ENCODE measurements around the gene NDFIP1.

DNA sequence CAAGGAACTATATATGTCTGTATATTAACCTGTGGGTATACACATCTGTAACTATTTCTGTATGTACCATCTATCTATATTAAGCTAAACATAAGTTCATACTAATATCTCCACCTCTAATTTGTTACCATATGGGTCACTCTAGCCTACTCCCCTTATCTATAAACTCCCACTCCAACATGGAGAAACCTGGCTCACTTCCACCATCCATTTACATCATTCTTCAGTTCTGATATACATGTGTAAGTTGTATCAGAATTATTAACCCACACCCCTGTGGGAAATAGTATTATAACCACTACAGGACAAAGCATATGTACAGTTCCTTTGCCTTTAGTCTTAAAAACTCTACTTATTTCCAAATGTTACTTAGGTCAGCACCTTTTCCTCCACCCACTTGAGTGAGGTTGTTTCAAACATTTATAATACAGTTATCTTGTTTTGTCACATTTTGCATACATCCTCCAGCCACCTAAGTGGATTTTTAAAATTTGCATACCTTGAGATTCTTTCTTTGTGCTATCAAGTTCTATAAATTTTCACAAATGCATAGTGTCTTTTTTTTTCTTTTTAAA is 10.6 kb downstream of the NDFIP1 start:
- no peak for TF ChIP-seq CHD2 (IDR thresholded peaks at IDR 0.05; ENCODE audit: low read depth, low read length)
- TF ChIP-seq ATAD3A (CRISPR knock-in tag; IDR thresholded peaks at IDR 0.05): no peak
- TF ChIP-seq, protein P1, sequence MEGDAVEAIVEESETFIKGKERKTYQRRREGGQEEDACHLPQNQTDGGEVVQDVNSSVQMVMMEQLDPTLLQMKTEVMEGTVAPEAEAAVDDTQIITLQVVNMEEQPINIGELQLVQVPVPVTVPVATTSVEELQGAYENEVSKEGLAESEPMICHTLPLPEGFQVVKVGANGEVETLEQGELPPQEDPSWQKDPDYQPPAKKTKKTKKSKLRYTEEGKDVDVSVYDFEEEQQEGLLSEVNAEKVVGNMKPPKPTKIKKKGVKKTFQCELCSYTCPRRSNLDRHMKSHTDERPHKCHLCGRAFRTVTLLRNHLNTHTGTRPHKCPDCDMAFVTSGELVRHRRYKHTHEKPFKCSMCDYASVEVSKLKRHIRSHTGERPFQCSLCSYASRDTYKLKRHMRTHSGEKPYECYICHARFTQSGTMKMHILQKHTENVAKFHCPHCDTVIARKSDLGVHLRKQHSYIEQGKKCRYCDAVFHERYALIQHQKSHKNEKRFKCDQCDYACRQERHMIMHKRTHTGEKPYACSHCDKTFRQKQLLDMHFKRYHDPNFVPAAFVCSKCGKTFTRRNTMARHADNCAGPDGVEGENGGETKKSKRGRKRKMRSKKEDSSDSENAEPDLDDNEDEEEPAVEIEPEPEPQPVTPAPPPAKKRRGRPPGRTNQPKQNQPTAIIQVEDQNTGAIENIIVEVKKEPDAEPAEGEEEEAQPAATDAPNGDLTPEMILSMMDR (CRISPR knock-in tag; IDR thresholded peaks at IDR 0.05): no peak
- TF ChIP-seq KDM1A (CRISPR knock-in tag; IDR thresholded peaks at IDR 0.05): no peak
- TF ChIP-seq GABPA (IDR thresholded peaks at IDR 0.05; ENCODE audit: low read depth, low read length): no peak
- no peak for TF ChIP-seq GABPA (CRISPR knock-in tag; IDR thresholded peaks at IDR 0.05; ENCODE audit: low read depth)
- TF ChIP-seq TAF1 (CRISPR knock-in tag; IDR thresholded peaks at IDR 0.05): no peak
- no peak for TF ChIP-seq ZNF775 (CRISPR knock-in tag; IDR thresholded peaks at IDR 0.05; ENCODE audit: borderline replicate concordance)
- TF ChIP-seq PRDM15 (CRISPR knock-in tag; IDR thresholded peaks at IDR 0.05): no peak
- TF ChIP-seq USF2 (IDR thresholded peaks at IDR 0.05; ENCODE audit: low read depth, low read length): no peak
- no peak for TF ChIP-seq USF2 (CRISPR knock-in tag; IDR thresholded peaks at IDR 0.05; ENCODE audit: borderline replicate concordance)
- no peak for TF ChIP-seq POLR2AphosphoS2 (IDR thresholded peaks at IDR 0.05; ENCODE audit: low read depth, low read length)
- no peak for TF ChIP-seq ZMYM4 (CRISPR knock-in tag; IDR thresholded peaks at IDR 0.05)
- no peak for TF ChIP-seq ZNF589 (CRISPR knock-in tag; conservative IDR thresholded peaks at IDR 0.05)
- TF ChIP-seq, protein P2, sequence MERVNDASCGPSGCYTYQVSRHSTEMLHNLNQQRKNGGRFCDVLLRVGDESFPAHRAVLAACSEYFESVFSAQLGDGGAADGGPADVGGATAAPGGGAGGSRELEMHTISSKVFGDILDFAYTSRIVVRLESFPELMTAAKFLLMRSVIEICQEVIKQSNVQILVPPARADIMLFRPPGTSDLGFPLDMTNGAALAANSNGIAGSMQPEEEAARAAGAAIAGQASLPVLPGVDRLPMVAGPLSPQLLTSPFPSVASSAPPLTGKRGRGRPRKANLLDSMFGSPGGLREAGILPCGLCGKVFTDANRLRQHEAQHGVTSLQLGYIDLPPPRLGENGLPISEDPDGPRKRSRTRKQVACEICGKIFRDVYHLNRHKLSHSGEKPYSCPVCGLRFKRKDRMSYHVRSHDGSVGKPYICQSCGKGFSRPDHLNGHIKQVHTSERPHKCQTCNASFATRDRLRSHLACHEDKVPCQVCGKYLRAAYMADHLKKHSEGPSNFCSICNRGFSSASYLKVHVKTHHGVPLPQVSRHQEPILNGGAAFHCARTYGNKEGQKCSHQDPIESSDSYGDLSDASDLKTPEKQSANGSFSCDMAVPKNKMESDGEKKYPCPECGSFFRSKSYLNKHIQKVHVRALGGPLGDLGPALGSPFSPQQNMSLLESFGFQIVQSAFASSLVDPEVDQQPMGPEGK (CRISPR knock-in tag; IDR thresholded peaks at IDR 0.05): no peak
- TF ChIP-seq, protein P3, sequence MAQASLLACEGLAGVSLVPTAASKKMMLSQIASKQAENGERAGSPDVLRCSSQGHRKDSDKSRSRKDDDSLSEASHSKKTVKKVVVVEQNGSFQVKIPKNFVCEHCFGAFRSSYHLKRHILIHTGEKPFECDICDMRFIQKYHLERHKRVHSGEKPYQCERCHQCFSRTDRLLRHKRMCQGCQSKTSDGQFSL (CRISPR knock-in tag; IDR thresholded peaks at IDR 0.05): no peak
